Measurements from ENCODE around the gene APOA4. TPM values are rescaled to one million over a fixed set of nuclear protein-coding genes. Genes with fewer than 3 reads are reported as not detected.
A peak's percentile ranks its signal among the peaks of the same experiment; 100 is the strongest.

Gene APOA4
- total and polyA plus RNA-seq, 2 of the 13 experiments (the other 11 are each of a cell fraction or from before 2014, with no cell fraction given): 3.8 to 7.2 TPM

- TF ChIP-seq ZNF572 (CRISPR knock-in tag; IDR thresholded peaks at IDR 0.05) (no peak), FOXA1 (IDR thresholded peaks at IDR 0.05) (no peak), FOXA1 (CRISPR knock-in tag; IDR thresholded peaks at IDR 0.05) (peak; percentile 86), FOXJ3 (CRISPR knock-in tag; IDR thresholded peaks at IDR 0.05; ENCODE audit: borderline replicate concordance) (peak; percentile 63; the same call in 1 of the 2 replicates), ZMAT3 (CRISPR knock-in tag; conservative IDR thresholded peaks at IDR 0.05) (no peak), HDAC1 (CRISPR knock-in tag; IDR thresholded peaks at IDR 0.05) (peak; percentile 55; the same call in 1 of the 2 replicates), ARID5B (CRISPR knock-in tag; IDR thresholded peaks at IDR 0.05) (peak; percentile 78), KDM6A (CRISPR knock-in tag; IDR thresholded peaks at IDR 0.05; ENCODE audit: low read depth) (0 out of 2 replicates have a peak, but pooled peaks have one; percentile 45), SOX6 (IDR thresholded peaks at IDR 0.05) (no peak), SOX6 (CRISPR knock-in tag; IDR thresholded peaks at IDR 0.05) (peak; percentile 76), TP53 (CRISPR knock-in tag; conservative IDR thresholded peaks at IDR 0.05) (no peak), SMYD3 (CRISPR knock-in tag; IDR thresholded peaks at IDR 0.05) (no peak), ZNF878 (CRISPR knock-in tag; IDR thresholded peaks at IDR 0.05) (0 out of 2 replicates have a peak, but pooled peaks have one; percentile 51), THAP7 (CRISPR knock-in tag; IDR thresholded peaks at IDR 0.05) (no peak), POLR2G (IDR thresholded peaks at IDR 0.05; ENCODE audit: low read depth, low read length) (peak; percentile 84), TAF1 (CRISPR knock-in tag; IDR thresholded peaks at IDR 0.05) (0 out of 2 replicates have a peak, but pooled peaks have one; percentile 28), THAP11 (CRISPR knock-in tag; IDR thresholded peaks at IDR 0.05) (peak; percentile 53), ZBTB10 (CRISPR knock-in tag; IDR thresholded peaks at IDR 0.05; ENCODE audit: borderline replicate concordance) (peak; percentile 85; the same call in 1 of the 2 replicates), RFXAP (CRISPR knock-in tag; IDR thresholded peaks at IDR 0.05; ENCODE audit: borderline replicate concordance) (peak; percentile 28; the same call in 1 of the 2 replicates), RARA (CRISPR knock-in tag; IDR thresholded peaks at IDR 0.05) (peak; percentile 92), ZNF275 (CRISPR knock-in tag; IDR thresholded peaks at IDR 0.05; ENCODE audit: borderline replicate concordance) (no peak), HOXA3 (CRISPR knock-in tag; IDR thresholded peaks at IDR 0.05) (peak; percentile 44)
These were observed 30.8 kb downstream of the APOA4 start (continued) for GRCh38 chr11:116792144-116792868.

Measured in HepG2 (cell line).